ENCODE measurements around the gene HPD.
"Not testable (repeated sequence)": the region's sequence is repeated elsewhere in the genome, so short reads cannot be mapped to it uniquely, and the experiment has no call there.

Gene HPD

DNA sequence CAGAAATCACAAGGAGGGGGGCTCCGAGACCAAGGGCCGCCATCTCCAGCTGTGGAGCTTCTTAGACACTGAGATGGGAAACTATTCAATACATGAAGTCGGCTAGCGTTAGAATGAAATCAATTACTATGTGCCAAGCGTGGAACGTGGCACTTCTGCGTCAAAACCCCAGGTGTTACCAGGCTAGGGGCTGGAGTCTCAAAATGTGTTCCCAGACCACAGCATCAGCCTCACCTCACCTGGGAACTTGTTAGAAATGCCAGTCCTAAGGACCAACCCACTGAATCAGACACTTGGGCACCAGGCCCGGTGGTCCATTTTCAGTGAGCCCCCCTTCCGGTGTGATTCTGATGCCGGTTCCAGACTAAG lies 59.9 kb downstream of the HPD start:
- DNase-seq (ENCODE audit: low spot score) = no peak

DNA sequence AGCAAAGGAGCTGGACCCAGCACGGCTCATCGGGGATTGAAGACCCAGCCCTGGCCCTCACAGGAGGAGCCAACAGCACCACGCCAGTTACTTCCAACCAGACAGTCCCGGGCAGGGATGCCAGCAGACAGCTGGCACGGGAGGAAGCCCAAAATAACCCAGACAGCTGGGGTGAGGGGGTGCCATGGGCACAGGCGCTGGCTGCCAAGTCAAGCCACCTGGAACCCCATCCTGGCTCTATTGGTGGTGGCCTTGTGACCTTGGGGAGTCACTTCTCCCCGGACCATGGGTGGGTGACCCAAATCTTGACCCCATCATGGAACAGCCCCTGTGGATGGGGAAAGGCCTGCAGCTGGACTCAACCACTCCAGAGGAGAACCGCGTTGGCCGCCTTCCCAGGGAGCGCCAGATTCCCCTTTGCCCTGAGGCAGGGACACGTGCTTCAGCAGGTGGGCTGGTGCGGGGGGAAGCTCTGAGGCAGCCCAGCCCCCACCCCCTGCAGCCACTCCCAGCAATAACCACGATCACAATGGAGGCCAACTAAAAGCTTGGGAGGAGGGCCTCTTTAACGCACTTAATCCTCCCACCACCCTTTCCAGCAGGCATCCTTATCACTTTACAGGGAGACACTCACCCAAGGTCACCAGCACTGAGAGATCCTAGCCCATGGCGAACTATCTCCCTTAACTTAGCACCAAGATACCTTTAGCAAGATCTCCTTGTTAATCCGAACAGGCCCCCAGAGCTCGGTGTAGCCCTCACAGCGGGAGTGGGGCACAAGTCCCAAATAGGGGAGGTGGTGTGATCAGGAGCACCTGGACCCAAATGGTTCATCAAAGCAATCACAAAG lies 60.5 kb downstream of the HPD start:
- peak; percentile 38 for DNase-seq (ENCODE audit: low spot score)

DNA sequence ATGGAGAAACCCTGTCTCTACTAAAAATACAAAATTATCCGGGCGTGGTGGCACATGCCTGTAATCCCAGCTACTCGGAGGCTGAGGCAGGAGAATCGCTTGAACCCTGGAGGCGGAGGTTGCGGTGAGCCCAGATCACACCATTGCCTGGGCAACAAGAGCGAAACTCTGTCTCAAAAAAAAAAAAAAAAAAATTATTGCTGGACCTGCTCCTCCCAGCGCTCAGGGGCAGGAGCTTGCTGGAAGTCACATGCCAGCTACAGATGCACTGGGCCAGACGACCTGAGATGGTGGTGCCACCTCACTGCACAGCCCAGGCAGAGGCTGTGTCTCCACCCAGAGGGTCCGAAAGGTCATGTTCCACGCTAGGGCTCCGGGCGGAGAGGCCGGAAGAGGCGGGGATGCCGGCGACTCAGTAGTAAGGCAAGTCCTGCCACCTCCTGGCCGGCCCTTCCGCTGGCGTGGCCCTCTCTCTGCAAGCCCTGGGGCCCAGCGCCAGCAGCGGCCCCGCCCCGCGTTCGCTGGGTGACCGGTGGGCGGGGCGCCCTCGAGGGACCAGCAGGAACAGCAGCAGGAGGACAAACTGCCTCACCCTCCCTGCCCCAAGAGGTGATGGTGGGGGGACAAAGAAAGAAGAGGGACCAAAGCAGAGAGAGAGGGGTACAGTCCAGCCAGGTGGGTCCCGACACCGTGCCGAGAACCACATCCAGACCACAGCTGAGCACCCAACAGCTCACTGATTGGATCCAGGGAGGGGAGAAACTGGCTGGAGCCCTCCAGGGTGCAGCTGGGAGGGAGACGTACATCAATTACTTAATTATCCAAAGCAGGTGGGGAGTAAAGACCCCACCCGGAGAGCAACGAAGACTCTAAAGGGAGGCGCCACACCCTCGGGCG lies 61.6 kb downstream of the HPD start:
- DNase-seq (ENCODE audit: low spot score) = peak; percentile 69

DNA sequence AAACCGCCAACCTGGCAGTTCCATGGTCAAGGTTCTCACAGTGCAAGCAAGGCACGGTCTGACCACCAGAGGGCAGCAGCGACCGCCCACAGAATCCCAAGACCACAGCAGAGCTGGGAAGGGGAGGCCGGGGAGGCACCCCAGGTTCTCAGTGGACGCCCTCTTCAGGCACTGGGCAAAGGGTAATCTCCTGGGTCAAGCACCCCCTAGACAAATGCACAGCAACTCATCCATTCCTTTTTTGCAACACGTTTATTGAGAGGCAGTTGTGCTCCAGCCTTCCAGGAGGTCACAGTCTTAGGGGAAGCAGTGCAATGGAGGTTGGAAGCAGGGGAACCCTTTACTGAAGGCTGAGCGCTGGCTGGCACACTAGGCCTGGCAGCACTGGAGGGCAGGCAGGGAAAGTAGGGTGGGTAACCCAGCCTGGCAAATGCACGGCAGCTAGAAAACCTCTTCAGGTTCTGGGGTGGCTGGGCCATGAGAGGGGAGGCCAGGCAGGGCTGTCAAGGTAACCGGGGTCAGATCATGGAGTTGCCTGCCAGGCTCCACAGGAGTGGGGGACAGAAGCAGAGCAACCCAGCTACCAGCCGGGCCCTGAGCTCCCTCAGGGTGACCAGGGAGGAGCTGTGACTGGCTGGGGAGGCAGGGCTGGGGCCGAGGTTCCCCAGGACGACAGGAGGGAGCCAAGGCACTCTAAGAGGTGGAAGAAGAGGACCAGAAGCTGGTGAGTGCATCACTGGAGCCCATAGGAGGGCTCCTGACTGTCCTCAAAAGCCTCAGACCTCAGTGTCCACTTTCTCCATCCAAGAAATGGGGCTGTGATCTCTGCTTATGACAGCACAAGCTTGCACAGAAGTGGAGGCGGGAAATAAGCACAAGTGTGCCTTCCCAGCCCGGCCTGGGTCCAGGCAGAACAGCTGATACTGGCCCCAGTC lies 63.4 kb downstream of the HPD start:
- peak; percentile 87 for DNase-seq (ENCODE audit: low spot score)

DNA sequence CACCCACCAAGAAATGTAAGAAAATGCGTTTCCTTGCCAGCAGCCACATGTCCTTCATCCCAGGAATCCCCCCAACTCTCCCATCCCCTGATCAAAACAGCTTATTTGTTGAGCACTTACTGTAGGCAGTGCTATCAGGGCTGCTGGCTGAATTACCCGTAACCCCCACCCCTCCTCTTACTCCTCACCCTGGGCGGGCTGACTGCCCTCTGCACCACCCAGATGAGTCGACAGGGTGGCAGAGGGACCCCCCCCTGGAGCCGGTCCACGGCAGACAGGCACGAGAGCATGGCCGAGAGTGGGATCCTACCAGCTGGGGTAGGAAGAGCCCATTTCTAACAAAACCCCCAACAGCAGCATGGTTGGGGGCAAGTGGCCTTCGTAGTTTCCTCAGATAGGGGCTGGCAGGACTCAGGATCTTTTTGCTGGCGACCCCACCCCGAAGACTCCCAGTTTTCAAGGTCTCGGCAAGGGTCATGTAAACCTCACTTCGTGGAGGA lies 64.1 kb downstream of the HPD start:
- DNase-seq (ENCODE audit: low spot score) = no peak

DNA sequence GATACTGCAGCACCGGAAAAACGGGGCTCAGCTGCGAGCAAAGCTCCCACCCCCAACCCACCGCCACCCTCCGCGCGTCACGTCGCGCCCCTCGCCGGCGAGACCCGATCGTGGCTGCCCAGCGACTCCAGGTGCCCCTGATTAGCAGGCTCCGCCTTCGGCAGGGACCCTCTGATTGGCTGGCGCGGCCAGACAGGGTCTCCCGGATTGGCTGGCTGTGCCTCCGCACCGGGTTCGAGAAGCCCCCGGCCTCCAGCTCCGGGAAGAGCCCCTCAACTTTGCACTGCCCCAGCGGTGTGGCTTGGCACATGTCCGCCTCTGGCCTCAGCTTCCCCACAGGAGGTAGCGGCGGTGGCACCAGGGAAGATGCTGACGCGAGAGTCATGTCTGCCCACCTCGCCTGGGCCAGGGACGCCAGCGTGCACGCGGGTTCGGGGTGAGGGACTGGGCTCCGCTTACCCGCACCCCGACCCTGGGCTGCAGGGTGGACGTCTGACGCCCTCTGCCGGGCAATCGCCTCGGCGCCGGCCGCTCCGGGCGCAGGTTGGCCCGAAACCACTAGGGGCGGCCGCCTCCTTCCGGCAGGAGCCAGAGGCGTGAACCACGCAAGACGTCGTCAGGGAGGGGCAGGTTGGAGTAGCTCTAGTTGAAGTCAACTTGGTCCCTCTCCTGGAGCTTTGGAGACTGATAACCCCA lies 64.7 kb downstream of the HPD start:
- peak; percentile 96 for DNase-seq (ENCODE audit: low spot score)

DNA sequence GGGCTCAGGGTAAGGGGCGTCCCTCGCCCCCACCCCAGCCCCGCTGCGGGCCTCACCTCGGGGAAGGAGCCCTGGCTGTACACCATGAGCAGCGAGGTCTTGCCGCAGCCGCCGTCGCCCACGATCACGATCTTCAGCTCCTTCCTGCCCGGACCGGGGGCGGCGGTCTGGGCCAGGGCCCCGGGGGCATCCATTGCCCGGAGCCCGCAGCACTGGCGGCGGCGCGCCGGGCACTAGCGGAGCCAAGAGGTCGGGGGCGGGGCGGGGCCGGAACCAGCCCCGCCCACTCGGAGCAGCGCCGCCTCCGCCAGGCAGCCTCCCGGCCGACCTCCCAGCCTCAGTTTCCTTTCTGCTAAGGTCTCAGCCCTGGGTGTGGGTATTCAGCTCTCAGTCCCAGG lies 65.2 kb downstream of the HPD start, which contains the start of gene RHOF:
Gene RHOF (minus strand): TSS at position 249 of the 398 bp plus-strand sequence. CDS start 55 bp downstream, at position 194.
- peak; percentile 71 for DNase-seq (ENCODE audit: low spot score)

DNA sequence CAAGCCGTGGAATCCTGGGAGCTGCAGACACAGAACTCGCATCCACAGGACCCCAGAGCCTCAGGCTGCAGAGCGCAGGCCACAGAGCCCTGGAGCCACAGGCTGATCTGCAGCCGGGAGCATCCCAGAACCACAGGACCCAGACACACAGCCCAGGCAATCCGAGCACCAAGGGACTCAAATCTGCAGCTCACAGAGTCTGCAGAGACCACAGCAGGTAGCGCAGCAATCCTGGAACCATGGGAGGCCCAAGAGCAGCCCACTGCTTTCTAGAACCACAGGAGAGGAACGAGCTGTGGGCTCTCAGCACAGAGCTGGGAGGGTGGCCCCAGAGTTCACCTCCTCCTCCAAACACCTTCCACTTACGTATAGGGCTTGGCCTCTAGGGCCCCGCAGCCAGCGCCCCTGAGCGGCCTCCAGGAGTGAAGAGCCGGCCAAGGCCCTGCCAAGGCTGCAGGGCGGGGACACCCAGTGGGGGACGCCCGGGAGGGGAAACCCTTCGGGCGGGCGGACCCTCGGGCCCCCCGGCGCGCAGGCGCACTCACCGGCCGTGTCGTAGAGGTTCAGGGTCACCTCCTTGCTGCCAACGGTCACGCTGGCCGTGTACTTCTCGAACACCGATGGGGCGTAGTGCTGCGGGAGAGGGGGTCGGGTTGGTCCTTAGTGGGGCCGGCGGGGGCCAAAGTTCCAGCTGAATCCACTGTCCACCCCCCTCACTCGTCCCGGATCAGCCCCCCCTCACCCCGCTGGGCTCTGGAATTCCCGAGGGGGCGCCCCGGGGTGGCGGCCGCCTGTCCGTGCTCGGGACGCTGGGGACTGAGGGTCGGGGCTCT lies 65.8 kb downstream of the HPD start:
- DNase-seq (ENCODE audit: low spot score) = no peak

DNA sequence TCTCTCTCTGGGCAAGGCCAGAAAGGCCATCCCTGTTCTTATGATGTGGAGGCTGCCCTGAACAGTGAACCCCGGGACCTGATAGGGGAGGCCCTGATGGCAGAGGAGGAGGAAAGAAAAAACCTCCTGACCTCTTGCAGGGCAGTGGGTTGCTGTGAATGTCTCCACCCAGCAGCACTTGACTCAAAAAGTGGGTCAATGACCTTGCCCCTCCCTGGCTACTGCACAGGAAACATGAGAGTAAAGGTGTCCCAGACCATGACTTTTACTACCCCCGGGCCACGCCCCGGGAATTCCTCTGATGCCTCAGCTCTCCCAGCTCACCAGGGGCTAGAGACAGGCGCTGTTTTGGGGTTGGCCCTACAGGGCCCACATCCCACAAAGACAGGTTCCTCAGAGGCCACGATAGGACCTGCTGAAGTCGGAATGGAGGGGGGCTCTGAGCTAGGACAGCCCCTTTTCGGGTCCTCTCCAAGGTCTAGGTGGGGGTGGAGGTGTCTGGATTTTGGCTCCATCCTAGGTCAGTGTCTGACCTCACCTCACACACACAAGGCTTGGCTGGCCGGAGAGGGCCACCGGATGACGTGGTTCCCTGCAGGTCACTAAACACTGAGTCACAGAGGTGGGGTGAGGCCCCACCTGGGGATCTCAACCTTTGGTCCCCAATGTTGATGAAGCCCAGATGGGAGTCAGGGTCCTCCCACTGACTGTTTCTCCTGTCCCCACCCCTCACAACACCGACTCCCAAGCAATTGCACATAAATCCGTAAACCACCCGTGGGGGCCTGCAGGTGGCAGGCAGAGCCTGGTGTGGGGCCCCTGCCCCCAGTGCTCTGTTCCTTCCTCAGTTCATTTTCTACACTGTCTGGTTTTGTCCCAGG lies 66.7 kb downstream of the HPD start:
- no peak for DNase-seq (ENCODE audit: low spot score)

DNA sequence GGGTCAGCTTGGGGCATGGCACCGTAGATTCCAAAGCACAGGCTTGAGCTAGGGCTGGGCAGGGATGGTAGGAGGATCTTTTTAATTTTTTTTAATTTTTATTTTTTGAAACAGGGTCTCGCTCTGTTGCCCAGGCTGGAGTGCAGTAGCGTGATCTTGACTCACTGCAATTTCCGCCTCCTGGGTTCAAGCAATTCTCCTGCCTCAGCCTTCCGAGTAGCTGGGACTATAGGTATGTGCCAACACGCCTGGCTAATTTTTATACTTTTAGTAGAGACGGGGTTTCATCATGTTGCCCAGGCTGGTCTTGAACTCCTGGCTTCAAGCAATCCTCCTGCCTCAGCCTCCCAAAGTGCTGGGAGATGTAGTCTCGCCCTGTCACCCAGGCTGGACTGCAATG lies 67.9 kb downstream of the HPD start:
- not testable (repeated sequence) for DNase-seq (ENCODE audit: low spot score)

DNA sequence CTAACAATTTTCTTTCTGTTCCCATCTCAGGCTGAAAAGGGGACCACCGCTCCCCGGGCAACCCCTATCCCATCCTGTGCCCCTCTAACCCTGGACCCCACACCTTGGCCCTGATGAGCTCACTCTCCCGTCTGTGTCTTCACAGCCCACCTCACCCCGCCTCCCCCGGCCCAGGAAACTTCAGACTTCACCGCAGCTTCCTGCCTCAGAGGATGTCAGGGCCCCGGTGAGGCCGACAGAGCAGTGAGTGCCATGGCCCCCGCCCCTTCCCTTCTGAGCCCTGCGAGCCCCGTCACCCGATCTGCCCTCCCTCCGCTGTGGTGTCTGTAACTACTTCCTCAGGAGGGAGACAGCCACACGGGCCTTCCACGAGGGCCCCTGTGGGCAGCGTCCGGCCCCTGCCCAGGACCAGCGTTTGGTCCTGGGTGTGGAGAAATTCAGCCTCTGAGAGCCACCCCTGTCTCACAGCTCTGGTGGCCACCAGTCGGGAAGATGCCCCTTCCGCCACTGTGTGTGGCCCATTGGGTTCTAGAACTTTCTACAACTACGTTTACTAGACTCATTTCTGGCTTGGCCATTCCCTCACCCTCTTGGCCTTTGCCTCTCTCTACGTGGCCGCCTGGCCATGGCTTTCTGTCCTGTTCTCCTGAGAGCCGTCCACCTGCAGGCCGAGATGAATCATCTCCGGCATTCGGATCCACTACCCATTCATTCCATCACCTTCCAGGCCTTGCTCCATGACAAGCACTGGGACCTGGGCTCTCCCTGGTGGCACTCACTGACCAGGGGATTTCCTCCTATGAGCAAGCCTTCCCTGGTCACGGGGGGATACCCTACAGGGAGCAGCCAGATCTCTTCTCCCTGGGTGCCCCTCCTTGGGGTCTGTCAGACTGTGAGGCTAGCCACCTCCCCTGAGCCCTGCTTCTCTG lies 68.6 kb downstream of the HPD start:
- no peak for DNase-seq (ENCODE audit: low spot score)

Data from hematopoietic multipotent progenitor cell treated with erythropoietin and hydrocortisone succinate and interleukin-3 and kit ligand, for 15 days (in vitro differentiated cells).